Adrenal gland (tissue), 5 donors: ENCODE data around the gene TTC8.
"Not testable (repeated sequence)": the region's sequence is repeated elsewhere in the genome, so short reads cannot be mapped to it uniquely, and the experiment has no call there.

Source experiments
- POLR2A ChIP-seq, 2 donors: fragments of 450-650 bp; IDR thresholded peaks; one replicate each; pipeline ENCODE4 v1.6.1; 2017; ENCODE audit warnings: antibody characterized with exemption in 2 of 2, mild to moderate bottlenecking in 2 of 2, moderate library complexity in 1 of 2
- TF ChIP-seq, protein P1 (sequence below), 6 experiments: fragments of 450-650 bp in 4 of 6; fragments of 200-600 bp in 2 of 6; sonication (generic) in 1 of 6; IDR thresholded peaks; 1 replicate in 5 of 6; 2 replicates in 1 of 6; pipeline versions ENCODE4 v1.5.1 to v1.8.0; 2016 to 2021; ENCODE audit warnings: antibody characterized with exemption in 6 of 6, mild to moderate bottlenecking in 2 of 6, moderate library complexity in 1 of 6
- donor health status: DM: no; HTN: no; CAD: no.

DNA sequence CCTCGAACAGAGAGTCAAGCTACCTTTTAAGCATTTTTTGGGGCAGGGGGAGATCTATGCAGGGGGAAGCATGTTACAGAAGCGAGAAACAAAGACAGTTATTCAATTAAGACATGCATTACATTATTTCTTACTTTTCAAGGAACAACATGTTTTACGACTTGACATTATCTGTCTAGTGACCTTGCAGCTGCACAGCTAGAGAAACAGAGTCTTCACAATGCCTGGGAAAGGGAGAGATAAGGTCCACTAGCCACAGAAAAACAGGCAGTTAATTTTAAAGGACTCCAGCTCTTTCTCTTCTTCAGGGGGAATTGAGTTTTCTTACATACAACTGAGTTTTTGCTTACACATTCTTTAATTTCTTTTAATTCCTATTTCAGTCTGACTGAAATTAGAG, 4.8 kb upstream of the TTC8 start:
- TF ChIP-seq POLR2A (IDR thresholded peaks at IDR 0.05): not testable (repeated sequence)
- TF ChIP-seq, protein P1, sequence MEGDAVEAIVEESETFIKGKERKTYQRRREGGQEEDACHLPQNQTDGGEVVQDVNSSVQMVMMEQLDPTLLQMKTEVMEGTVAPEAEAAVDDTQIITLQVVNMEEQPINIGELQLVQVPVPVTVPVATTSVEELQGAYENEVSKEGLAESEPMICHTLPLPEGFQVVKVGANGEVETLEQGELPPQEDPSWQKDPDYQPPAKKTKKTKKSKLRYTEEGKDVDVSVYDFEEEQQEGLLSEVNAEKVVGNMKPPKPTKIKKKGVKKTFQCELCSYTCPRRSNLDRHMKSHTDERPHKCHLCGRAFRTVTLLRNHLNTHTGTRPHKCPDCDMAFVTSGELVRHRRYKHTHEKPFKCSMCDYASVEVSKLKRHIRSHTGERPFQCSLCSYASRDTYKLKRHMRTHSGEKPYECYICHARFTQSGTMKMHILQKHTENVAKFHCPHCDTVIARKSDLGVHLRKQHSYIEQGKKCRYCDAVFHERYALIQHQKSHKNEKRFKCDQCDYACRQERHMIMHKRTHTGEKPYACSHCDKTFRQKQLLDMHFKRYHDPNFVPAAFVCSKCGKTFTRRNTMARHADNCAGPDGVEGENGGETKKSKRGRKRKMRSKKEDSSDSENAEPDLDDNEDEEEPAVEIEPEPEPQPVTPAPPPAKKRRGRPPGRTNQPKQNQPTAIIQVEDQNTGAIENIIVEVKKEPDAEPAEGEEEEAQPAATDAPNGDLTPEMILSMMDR (IDR thresholded peaks at IDR 0.05): not testable (repeated sequence)
